ENCODE results near the gene TRIM56.
A peak's percentile ranks its signal among the peaks of the same experiment; 100 is the strongest.
"Not testable (repeated sequence)": the region's sequence is repeated elsewhere in the genome, so short reads cannot be mapped to it uniquely, and the experiment has no call there.

Gene TRIM56

GRCh38 chr7:101085162-101085964 lies at the start of gene TRIM56:
TSS of gene TRIM56 (plus strand) at chr7:101085481. CDS start at chr7:101087313, 1,832 bp downstream.
- peak within 1 kb of the TSS; percentile 83 for H3K9ac ChIP-seq (ENCODE audit: low read length)
- peak within 1 kb of the TSS; percentile 91 for H3K4me2 ChIP-seq (ENCODE audit: low read depth, low read length, poor library complexity, severe bottlenecking)
- TF ChIP-seq EZH2phosphoT487 (conservative IDR thresholded peaks at IDR 0.05; ENCODE audit: low read length) (no peak), CTCF (IDR thresholded peaks at IDR 0.05; ENCODE audit: insufficient read depth, low read length, poor library complexity, severe bottlenecking) (no peak)
- H3K27ac ChIP-seq (ENCODE audit: low read depth, low read length): peak within 1 kb of the TSS; percentile 67
- peak within 1 kb of the TSS; percentile 87 for H2AFZ ChIP-seq (ENCODE audit: low read depth, low read length, severe bottlenecking)
- H3K79me2 ChIP-seq (ENCODE audit: insufficient read depth, low read length): peaks cover 16% of the 10 kb centered on the region
- no peaks in the 10 kb centered on the region for H3K36me3 ChIP-seq (ENCODE audit: low read length)
- no peaks in the 10 kb centered on the region for H4K20me1 ChIP-seq (ENCODE audit: low read depth, low read length)
- no peaks in the 10 kb centered on the region for H3K9me2 ChIP-seq (replicated peaks; ENCODE audit: insufficient read depth, low read length)
- H3K27me3 ChIP-seq (ENCODE audit: low read length): no peaks in the 10 kb centered on the region
- H3K9me3 ChIP-seq (ENCODE audit: insufficient read depth, low read length): no peaks in the 10 kb centered on the region
- H3F3A ChIP-seq (ENCODE audit: insufficient read depth): no peaks in the 10 kb centered on the region; the same call in 1 of the 2 replicates
- H3K4me3 ChIP-seq (ENCODE audit: insufficient read depth, low read length, poor library complexity, severe bottlenecking): peak within 1 kb of the TSS; percentile 90

GRCh38 chr7:101035941-101036340 lies 49.3 kb upstream of the TRIM56 start:
- Histone ChIP-seq H2AFZ (ENCODE audit: low read depth, low read length, severe bottlenecking) (no peak overlapping the region), H3K27me3 (ENCODE audit: low read length) (no peaks in the 10 kb centered on the region), H3K4me3 (ENCODE audit: insufficient read depth, low read length, poor library complexity, severe bottlenecking) (no peak overlapping the region), H3K79me2 (ENCODE audit: insufficient read depth, low read length) (no peaks in the 10 kb centered on the region), H3K9ac (ENCODE audit: low read length) (no peak overlapping the region), H3K4me2 (ENCODE audit: low read depth, low read length, poor library complexity, severe bottlenecking) (no peak overlapping the region), H3K9me3 (ENCODE audit: insufficient read depth, low read length) (no peaks in the 10 kb centered on the region), H3K36me3 (ENCODE audit: low read length) (no peaks in the 10 kb centered on the region), H3F3A (ENCODE audit: insufficient read depth) (no peaks in the 10 kb centered on the region), H3K27ac (ENCODE audit: low read depth, low read length) (no peak overlapping the region), H4K20me1 (ENCODE audit: low read depth, low read length) (no peaks in the 10 kb centered on the region), H3K9me2 (replicated peaks; ENCODE audit: insufficient read depth, low read length) (no peaks in the 10 kb centered on the region)
- TF ChIP-seq EZH2phosphoT487 (conservative IDR thresholded peaks at IDR 0.05; ENCODE audit: low read length): no peak
- no peak for TF ChIP-seq CTCF (IDR thresholded peaks at IDR 0.05; ENCODE audit: insufficient read depth, low read length, poor library complexity, severe bottlenecking)

GRCh38 chr7:101041283-101041682 lies 44.0 kb upstream of the TRIM56 start:
- H3K79me2 ChIP-seq (ENCODE audit: insufficient read depth, low read length); H3K27me3 ChIP-seq (ENCODE audit: low read length); H3K9me3 ChIP-seq (ENCODE audit: insufficient read depth, low read length); H3K9ac ChIP-seq (ENCODE audit: low read length); H3K27ac ChIP-seq (ENCODE audit: low read depth, low read length); H3K36me3 ChIP-seq (ENCODE audit: low read length); H4K20me1 ChIP-seq (ENCODE audit: low read depth, low read length); H3K4me2 ChIP-seq (ENCODE audit: low read depth, low read length, poor library complexity, severe bottlenecking); H3K9me2 ChIP-seq (replicated peaks; ENCODE audit: insufficient read depth, low read length); H2AFZ ChIP-seq (ENCODE audit: low read depth, low read length, severe bottlenecking); H3F3A ChIP-seq (ENCODE audit: insufficient read depth); H3K4me3 ChIP-seq (ENCODE audit: insufficient read depth, low read length, poor library complexity, severe bottlenecking): not testable (repeated sequence)

GRCh38 chr7:101058355-101058754 lies 26.9 kb upstream of the TRIM56 start:
- H3K79me2 ChIP-seq (ENCODE audit: insufficient read depth, low read length): no peaks in the 10 kb centered on the region
- H3K36me3 ChIP-seq (ENCODE audit: low read length): no peaks in the 10 kb centered on the region
- H3F3A ChIP-seq (ENCODE audit: insufficient read depth): no peaks in the 10 kb centered on the region
- no peak overlapping the region for H3K9ac ChIP-seq (ENCODE audit: low read length)
- H3K9me2 ChIP-seq (replicated peaks; ENCODE audit: insufficient read depth, low read length): no peaks in the 10 kb centered on the region
- H3K4me2 ChIP-seq (ENCODE audit: low read depth, low read length, poor library complexity, severe bottlenecking): no peak overlapping the region
- TF ChIP-seq CTCF (IDR thresholded peaks at IDR 0.05; ENCODE audit: insufficient read depth, low read length, poor library complexity, severe bottlenecking): no peak
- no peak for TF ChIP-seq EZH2phosphoT487 (conservative IDR thresholded peaks at IDR 0.05; ENCODE audit: low read length)
- no peak overlapping the region for H3K27ac ChIP-seq (ENCODE audit: low read depth, low read length)
- H4K20me1 ChIP-seq (ENCODE audit: low read depth, low read length): no peaks in the 10 kb centered on the region
- H2AFZ ChIP-seq (ENCODE audit: low read depth, low read length, severe bottlenecking): no peak overlapping the region
- H3K9me3 ChIP-seq (ENCODE audit: insufficient read depth, low read length): no peaks in the 10 kb centered on the region
- no peak overlapping the region for H3K4me3 ChIP-seq (ENCODE audit: insufficient read depth, low read length, poor library complexity, severe bottlenecking)
- H3K27me3 ChIP-seq (ENCODE audit: low read length): no peaks in the 10 kb centered on the region

Data from SU-DHL-6 (cell line).